Psoas muscle (tissue), 8 donors: ENCODE measurements around the gene GATD1. TPM values are rescaled to one million over a fixed set of nuclear protein-coding genes. Genes with fewer than 3 reads are reported as not detected.

Experiments used
- ATAC-seq, 4 donors: fragments of 200-7000 bp; cut with Tn5 transposase; one replicate each; pipeline ENCODE4 v1.9.1; 2020; ENCODE audit warnings: moderate library complexity in 3 of 4, mild to moderate bottlenecking in 2 of 4
- DNase-seq, 2 donors: peaks; one replicate each; pipeline ENCODE4 v3.0.0-alpha.2; 2020
- H3K27ac ChIP-seq: fragments of 200-600 bp; one replicate; pipeline ENCODE4 v1.8.0; 2022
- H3K27me3 ChIP-seq, 3 donors: fragments of 200-600 bp in 1 of 3; one replicate each; pipeline versions ENCODE4 v1.6.1 to v1.8.0; 2013 to 2022; ENCODE audit warnings: low read length in 2 of 3, mild to moderate bottlenecking in 2 of 3, moderate library complexity in 1 of 3; ENCODE audit not compliant: insufficient read depth in 3 of 3
- H3K36me3 ChIP-seq, 2 donors: fragments of 200-600 bp in 1 of 2; one replicate each; pipeline versions ENCODE4 v1.6.1 to v1.8.0; 2013 to 2022; ENCODE audit warnings: low read depth in 1 of 2, mild to moderate bottlenecking in 1 of 2, moderate library complexity in 1 of 2; ENCODE audit not compliant: insufficient read depth in 1 of 2
- H3K4me1 ChIP-seq: fragments of 200-600 bp; one replicate; pipeline ENCODE4 v1.8.0; 2022
- H3K4me3 ChIP-seq: fragments of 200-600 bp; one replicate; pipeline ENCODE4 v1.8.0; 2022; ENCODE audit warnings: mild to moderate bottlenecking
- H3K9me3 ChIP-seq: fragments of 200-600 bp; one replicate; pipeline ENCODE4 v1.8.0; 2022
- WGBS, 3 donors: extraction: QIAGEN DNeasy Blood & Tissue Kit; methylation state at CpG; one replicate each; pipeline versions ENCODE4 v1.1.6 to v1.1.7; 2013; 5-methylcytosine and 5-hydroxymethylcytosine counted together
- intact Hi-C, 2 donors: fragments of 100-400 bp; cut with DNase I; formaldehyde crosslinking; loops; one replicate each; pipeline versions ENCODE4 v1.11.0 to v1.14.2; 2022
- polyA plus RNA-seq, 3 donors: library from polyadenylated mRNA; stranded (reverse); fragments of 200-250 nt; gene quantifications; one replicate each; pipeline ENCODE4 v1.2.3, GENCODE V29; 2013
- total RNA-seq, 4 donors: library from RNA; stranded (reverse); fragmentation: NEBNext Ultra II Directional in 2 of 4; extraction: Animal tissue kit (Norgen Biotek cat#: 25700) in 2 of 4; gene quantifications; one replicate each; pipeline versions ENCODE4 v1.2.1 to v1.2.4, GENCODE V29; 2021 to 2023
- TF ChIP-seq, protein P1 (sequence below): fragments of 200-600 bp; IDR thresholded peaks from one replicate; pipeline ENCODE4 v1.8.0; 2022; ENCODE audit warnings: antibody characterized with exemption
- donor health status: healthy with polysubstance abuse.
- donor health status: DM: no; HTN: no; CAD: no; lungs with moderate emphysema.
- donor health status: Bipolar disorder and iron deficiency.
- donor health status: healthy.
- donor health status: DM: yes; HTN: yes; CAD: no.
- donor health status: DM: no; HTN: no; CAD: no.
- donor health status: DM: no; HTN: no; CAD: no.
- donor health status: DM: yes; HTN: yes; CAD: no.

Gene GATD1
- total and polyA plus RNA-seq, 7 donors = 11.0 to 32.6 (median 20.9) TPM

DNA sequence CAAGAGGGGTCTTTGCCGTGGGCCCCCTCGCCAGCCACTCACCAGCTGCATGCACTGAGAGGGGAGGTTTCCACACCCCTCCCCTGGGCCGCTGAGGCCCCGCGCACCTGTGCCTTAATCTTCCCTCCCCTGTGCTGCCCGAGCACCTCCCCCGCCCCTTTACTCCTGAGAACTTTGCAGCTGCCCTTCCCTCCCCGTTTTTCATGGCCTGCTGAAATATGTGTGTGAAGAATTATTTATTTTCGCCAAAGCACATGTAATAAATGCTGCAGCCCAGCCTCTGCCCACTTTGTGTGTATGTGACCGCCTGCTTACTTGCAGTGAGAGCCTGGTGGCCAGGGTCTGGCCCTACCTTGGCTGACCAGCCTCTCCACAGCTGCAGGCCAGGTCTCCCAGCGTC lies 47.7 kb upstream of the GATD1 start:
- intact Hi-C loops = no loop called here
- peaks cover 0 to 43% of the 10 kb centered on the region in 2 donors for H3K36me3 ChIP-seq
- peaks cover 0 to 30% (median 9%) of the 10 kb centered on the region in 3 donors for H3K27me3 ChIP-seq
- peak overlapping the region; percentile 2 for H3K27ac ChIP-seq
- H3K9me3 ChIP-seq = no peaks in the 10 kb centered on the region
- no peak overlapping the region for H3K4me3 ChIP-seq
- TF ChIP-seq, protein P1, sequence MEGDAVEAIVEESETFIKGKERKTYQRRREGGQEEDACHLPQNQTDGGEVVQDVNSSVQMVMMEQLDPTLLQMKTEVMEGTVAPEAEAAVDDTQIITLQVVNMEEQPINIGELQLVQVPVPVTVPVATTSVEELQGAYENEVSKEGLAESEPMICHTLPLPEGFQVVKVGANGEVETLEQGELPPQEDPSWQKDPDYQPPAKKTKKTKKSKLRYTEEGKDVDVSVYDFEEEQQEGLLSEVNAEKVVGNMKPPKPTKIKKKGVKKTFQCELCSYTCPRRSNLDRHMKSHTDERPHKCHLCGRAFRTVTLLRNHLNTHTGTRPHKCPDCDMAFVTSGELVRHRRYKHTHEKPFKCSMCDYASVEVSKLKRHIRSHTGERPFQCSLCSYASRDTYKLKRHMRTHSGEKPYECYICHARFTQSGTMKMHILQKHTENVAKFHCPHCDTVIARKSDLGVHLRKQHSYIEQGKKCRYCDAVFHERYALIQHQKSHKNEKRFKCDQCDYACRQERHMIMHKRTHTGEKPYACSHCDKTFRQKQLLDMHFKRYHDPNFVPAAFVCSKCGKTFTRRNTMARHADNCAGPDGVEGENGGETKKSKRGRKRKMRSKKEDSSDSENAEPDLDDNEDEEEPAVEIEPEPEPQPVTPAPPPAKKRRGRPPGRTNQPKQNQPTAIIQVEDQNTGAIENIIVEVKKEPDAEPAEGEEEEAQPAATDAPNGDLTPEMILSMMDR = no peak
- no peak for DNase-seq
- peaks cover 53% of the 10 kb centered on the region for H3K4me1 ChIP-seq
- ATAC-seq = no peak
- WGBS, 3 donors = 65 to 77% (median 67%) methylated on average over 11 of the region's 11 CpGs

DNA sequence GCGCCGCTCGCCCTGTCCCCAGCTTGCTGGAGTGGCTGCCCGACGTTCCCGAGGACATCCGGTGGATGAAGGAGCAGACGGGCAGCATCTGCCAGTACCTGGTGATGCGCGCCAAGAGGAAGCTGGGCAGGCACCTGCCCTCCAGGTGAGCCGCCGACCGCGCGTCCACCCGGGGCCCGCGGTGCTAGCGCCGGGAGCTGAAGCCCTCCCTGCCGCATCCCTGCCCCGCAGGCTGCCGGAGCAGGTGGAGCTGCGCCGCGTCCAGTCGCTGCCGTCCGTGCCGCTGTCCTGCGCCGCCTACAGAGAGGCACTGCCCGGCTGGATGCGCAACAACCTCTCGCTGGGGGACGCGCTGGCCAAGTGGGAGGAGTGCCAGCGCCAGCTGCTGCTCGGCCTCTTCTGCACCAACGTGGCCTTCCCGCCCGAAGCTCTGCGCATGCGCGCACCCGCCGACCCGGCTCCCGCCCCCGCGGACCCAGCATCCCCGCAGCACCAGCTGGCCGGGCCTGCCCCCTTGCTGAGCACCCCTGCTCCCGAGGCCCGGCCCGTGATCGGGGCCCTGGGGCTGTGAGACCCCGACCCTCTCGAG lies 47.1 kb upstream of the GATD1 start:
- peaks cover 0 to 43% of the 10 kb centered on the region in 2 donors for H3K36me3 ChIP-seq
- H3K4me1 ChIP-seq = peaks cover 47% of the 10 kb centered on the region
- peak overlapping the region; percentile 55 for H3K27ac ChIP-seq
- H3K9me3 ChIP-seq = no peaks in the 10 kb centered on the region
- TF ChIP-seq, protein P1 = no peak
- no peak overlapping the region for H3K4me3 ChIP-seq
- H3K27me3 ChIP-seq = peaks cover 0 to 25% (median 7%) of the 10 kb centered on the region in 3 donors
- DNase-seq (peak; percentile 63 to 83), ATAC-seq (peak in 2 of 4 donors; percentile 16 to 25)
- whole genome bisulfite sequencing, 3 donors = 53 to 56% (median 54%) methylated on average over 48 to 59 of the region's 59 CpGs
- intact Hi-C loops = no loop called here

DNA sequence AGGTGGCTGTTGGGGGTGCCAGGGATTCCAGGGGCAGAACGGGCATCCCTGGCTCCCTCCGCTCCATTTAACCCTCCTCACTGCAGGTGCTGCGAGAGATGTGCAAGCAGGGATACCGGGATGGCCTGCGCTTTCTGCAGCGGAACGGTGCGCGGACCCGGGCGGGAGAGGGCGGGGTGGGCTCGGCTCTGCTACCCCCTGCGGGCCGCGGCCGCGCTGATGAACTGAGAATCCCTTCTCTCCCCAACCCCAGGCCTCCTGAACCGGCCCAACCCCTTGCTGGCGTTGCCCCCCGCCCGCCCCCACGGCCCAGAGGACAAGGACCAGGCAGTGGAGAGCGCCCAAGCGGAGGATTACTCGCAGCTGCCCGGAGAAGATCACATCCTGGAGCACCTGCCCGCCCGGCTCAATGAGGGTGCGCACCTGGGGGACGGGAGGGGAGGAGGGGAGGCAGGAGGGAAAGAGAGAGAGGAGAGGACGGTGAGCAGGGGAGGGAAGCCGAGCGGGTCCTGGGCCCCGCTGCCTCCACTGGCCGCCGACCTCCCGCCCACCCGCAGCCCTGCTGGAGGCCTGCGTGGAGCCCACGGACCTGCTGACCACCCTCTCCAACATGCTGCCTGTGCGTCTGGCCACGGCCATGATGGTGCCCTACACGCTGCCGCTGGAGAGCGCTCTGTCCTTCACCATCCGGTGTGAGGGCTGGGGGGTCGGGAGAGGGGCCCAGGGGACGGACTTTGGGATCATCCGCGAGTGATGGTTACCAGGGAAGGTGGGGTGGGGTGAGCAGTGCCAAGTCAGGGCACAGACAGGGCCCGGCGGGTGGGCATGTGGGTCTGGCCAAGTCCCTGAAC lies 46.4 kb upstream of the GATD1 start:
- Histone ChIP-seq H3K36me3 (peaks cover 0 to 43% of the 10 kb centered on the region in 2 donors), H3K27ac (peak overlapping the region; percentile 55), H3K4me1 (peaks cover 44% of the 10 kb centered on the region), H3K27me3 (peaks cover 0 to 17% (median 7%) of the 10 kb centered on the region in 3 donors), H3K9me3 (no peaks in the 10 kb centered on the region), H3K4me3 (no peak overlapping the region)
- ATAC-seq (no peak), DNase-seq (no peak)
- WGBS, 3 donors = 83 to 85% (median 84%) methylated on average over 39 to 53 of the region's 53 CpGs
- TF ChIP-seq, protein P1 = no peak
- intact Hi-C loops = no loop called here

DNA sequence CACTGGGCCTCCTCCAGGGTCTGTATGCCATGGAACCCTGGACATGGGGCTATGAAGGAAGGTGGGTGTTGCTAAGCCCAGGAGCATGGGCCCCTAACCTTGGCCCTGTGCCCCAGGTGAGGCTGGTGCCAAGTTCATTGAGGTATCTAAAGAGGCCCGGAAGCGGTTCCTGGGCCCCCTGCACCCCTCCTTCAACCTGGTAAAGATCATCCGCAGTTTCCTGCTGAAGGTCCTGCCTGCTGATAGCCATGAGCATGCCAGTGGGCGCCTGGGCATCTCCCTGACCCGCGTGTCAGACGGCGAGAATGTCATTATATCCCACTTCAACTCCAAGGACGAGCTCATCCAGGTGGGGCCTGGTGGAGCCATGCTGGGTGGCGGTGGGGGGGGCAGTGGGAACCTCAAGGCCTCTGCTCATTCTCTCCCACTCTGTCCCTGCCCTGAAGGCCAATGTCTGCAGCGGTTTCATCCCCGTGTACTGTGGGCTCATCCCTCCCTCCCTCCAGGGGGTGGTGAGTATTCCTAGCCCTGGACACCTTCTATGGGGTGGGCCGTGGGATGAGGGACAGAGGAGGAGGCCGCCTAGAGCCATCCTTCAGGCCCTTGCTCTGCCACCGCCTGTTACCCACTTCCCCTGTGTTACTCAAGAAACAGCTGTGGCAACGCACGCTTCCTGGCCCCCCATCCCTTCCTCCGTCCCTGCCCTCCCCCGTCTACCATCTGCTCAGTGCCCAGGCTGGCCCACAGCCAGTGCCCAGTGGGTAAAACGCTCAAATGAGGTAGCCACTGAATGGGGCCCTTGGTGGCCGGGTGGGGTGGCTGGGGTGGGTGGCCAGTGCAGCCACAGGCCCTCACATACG lies 44.5 kb upstream of the GATD1 start:
- no peak for ATAC-seq
- Histone ChIP-seq H3K36me3 (peaks cover 0 to 43% of the 10 kb centered on the region in 2 donors), H3K27ac (peak overlapping the region; percentile 96), H3K4me1 (peaks cover 37% of the 10 kb centered on the region), H3K4me3 (peak overlapping the region; percentile 88), H3K27me3 (peaks cover 0 to 12% (median 0%) of the 10 kb centered on the region in 3 donors), H3K9me3 (no peaks in the 10 kb centered on the region)
- DNase-seq = peak; percentile 57 to 78
- 31 to 46% (median 38%) methylated on average over 20 to 22 of the region's 22 CpGs for WGBS, 3 donors
- intact Hi-C loops = no loop called here
- TF ChIP-seq, protein P1 = no peak
